ENCODE data around the gene RNF186.
"Not testable (repeated sequence)": the region's sequence is repeated elsewhere in the genome, so short reads cannot be mapped to it uniquely, and the experiment has no call there.

Gene RNF186, protein sequence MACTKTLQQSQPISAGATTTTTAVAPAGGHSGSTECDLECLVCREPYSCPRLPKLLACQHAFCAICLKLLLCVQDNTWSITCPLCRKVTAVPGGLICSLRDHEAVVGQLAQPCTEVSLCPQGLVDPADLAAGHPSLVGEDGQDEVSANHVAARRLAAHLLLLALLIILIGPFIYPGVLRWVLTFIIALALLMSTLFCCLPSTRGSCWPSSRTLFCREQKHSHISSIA

DNA sequence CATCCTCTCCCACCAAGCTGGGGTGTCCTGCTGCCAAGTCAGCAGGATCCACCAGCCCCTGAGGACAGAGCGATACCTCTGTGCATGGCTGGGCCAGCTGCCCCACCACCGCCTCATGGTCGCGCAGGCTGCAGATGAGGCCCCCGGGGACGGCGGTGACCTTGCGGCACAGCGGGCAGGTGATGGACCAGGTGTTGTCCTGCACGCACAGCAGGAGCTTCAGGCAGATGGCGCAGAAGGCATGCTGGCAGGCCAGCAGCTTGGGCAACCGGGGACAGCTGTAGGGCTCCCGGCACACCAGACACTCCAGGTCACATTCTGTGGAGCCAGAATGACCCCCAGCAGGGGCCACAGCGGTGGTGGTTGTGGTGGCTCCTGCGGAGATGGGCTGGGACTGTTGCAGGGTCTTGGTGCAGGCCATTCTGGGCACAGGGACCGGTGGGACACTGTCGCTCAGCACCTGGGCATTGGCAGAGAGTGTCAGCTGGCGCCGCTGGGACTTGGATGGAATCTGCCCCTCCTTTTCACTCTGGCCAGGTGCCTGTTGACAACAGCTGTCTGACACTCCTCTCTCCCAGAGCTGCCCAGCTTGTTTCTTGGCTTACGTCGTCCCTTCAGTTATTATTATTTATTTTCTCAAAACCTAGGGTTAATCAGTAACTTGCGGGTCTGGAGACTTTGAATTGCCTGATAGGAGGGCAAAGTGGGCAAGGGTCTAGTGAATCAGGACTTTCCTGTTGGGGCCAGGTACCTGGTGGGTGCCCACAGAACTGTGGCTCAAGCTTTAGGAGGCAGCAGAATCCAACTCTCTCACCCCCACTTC lies at the start of gene RNF186:
Gene RNF186, minus strand, starts transcription at position 603 of the 823 bp plus-strand sequence. Its CDS starts 182 bp downstream, at position 421.
- no peak for DNase-seq (ENCODE audit: low read depth)

DNA sequence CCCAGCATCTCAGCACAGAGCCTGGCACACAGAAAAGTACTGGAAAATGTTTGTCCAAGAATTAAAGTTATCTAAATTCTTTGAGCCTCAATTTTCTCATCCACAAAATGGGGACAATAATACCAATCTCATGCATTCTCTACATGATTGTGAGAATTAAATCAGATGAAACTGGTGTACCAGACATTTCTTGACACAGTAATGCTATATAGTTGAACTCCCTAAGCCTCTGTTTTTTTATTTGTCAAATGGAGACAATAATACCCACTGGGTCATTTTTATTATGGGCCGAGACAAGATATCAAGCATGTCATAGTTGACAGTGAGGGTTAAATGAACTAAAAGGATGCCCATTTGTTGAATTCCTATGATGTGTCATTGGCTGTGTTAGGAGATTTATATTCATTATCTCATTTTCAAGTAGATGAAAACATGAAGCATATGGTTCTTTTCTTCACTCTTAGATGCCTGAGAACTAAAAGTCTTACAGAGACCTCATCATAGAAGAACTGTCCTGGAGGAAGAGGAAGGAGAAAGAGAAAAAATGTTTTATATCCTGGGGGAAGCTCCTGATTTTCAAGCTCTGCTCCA lies 49.6 kb upstream of the RNF186 start:
- no peak for DNase-seq (ENCODE audit: low read depth)

DNA sequence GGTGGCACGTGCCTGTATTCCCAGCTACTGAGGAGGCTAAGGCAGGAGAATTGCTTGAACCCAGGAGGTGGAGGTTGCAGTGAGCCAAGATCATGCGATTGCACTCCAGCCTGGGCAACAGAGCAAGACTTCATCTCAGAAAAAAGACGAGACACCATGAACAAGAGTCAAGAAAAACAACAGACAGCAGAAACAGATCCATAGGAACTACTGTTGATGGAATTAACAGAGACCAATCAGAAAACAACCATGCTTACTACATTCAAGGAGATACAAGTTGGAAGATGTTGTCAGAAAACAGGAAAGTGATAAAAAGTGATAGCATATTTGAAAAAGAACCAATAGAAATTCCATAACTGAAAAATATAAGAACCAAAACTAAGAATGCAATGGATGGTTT lies 47.9 kb upstream of the RNF186 start:
- DNase-seq (ENCODE audit: low read depth) = no peak

DNA sequence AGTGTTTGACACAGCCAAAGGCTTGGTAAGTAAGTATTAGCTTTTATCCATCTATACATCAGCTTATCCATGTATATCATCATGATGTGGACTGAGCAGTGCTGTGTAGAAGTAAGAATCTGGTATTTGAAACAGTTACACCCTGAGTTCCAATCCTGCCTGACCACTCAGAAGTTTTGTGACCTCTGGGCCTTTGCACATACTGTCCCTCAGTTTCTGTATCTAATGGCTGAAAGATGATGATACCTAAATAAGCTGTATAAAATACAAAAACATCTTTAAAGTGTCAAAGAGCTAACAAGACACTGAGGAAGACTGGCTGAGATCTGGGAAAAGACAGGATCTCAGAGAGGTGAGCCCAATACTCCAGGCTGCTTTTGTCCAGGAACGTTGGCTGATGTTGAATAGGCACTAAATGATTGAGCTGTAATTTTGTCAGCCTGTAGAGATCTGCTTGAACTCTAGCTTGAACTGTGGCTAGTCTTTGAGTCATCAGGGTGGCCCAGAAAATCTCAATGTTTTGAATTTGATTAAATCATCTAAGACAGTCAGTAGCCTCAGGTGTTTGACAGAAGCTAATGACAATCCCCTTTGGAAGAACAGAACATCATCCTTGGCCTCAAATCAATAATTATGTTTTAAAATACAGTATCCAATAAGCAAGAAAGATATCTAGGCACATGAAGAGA lies 46.9 kb upstream of the RNF186 start:
- no peak for DNase-seq (ENCODE audit: low read depth)

DNA sequence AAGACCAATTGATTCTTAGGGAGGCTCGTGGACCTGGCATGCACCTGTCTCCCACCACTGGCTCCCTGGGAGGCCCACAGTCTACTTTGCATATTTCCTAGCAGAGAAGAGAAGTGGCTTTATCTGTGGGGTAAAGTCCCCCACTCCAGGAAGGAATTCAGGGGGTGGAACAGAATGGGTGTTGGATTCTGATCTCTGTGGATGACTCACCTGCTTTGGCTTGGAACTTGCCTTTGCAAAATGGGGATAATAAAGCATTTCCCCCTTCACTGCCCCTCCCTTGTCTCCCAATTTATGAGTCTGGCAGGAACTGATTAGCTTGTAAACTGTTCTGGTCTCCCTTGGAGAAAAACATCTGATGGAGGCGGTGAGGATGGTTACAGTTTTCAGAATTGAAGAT lies 46.0 kb upstream of the RNF186 start:
- no peak for DNase-seq (ENCODE audit: low read depth)

- DNase-seq (ENCODE audit: low read depth) = no peak
These were observed 45.3 kb upstream of the RNF186 start for GRCh38 chr1:19860418-19860817.

GRCh38 chr1:19859876-19860275 lies 44.8 kb upstream of the RNF186 start:
- DNase-seq (ENCODE audit: low read depth) = no peak

DNA sequence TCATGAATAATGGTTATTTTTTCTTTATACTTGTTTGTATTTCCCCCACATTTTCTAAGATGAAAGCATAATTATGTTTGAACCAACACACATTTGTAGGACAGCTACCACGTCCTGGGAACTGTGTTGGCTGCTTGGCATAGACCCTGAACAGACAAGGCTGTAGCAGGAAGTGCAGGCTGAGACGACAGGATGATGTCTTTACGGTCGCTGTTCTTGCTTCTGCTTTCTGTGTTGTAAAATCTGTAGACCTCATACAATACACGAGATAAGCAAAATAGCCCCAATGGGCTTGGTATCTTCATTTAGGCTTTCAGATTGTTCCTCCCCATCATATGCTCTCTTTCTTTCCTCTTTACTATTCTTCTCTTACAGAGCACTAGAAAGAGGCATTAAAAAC lies 43.8 kb upstream of the RNF186 start:
- no peak for DNase-seq (ENCODE audit: low read depth)

DNA sequence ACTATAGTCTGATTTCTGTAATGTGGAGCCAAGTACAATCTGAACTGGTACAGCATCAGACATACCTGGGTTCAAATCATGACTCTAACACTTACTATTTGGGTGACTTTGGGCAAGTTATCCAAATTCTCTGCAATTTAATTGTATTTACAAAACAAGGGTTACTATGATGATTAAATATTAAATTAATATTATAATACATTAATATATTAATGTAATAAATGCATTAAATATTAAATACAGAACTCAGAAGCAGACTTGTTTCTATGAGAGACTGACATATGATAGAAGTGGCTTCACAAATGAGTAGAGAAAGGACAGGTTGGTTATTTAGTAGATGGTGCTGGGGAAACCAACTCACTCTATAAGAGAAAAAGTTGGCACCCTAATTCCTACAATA lies 39.8 kb upstream of the RNF186 start:
- DNase-seq (ENCODE audit: low read depth) = no peak

GRCh38 chr1:19852036-19852435 lies 37.0 kb upstream of the RNF186 start:
- no peak for DNase-seq (ENCODE audit: low read depth)

DNA sequence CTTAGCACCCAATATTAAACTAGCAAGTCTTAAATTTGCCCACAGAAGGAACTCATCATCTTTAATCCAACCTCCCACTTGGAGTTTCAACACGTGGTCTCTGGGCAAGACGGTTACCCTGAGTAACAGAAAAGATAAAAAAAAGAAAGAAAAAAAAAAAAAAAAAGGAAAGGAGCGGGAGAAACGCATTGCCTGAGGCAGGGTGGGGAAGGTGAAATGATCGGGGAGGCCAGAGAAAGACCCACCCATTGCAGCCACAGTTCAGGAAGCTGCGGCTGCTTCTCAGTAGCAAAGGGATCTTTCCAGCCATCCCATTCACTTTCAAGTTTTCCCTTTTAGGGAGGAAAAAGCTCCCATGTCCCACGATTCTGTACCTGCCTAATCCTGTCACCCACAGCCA lies 35.1 kb upstream of the RNF186 start:
- DNase-seq (ENCODE audit: low read depth) = no peak

DNA sequence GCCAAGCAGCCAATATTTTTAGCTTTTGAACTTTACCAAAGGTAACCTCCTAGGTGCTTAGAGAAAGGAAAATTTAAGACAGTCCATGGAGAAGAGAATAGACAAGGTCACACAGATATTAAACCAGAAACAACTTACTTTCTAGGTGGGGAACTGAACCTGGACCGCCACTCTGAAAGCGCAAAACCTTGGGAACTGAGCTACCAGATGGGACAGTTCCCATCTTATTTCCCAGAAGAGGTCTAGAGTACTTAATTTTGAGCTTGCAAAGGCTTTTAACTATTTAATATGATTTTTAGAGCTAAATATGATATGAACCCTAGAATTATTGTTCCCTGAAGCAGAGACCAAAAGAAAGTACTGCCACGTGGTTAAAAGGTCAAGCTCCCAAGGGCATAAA lies 34.2 kb upstream of the RNF186 start:
- DNase-seq (ENCODE audit: low read depth) = not testable (repeated sequence)

- DNase-seq (ENCODE audit: low read depth) = not testable (repeated sequence)
These were observed 32.3 kb upstream of the RNF186 start for GRCh38 chr1:19847334-19847733.

GRCh38 chr1:19846338-19846737 lies 31.3 kb upstream of the RNF186 start:
- no peak for DNase-seq (ENCODE audit: low read depth)

DNA sequence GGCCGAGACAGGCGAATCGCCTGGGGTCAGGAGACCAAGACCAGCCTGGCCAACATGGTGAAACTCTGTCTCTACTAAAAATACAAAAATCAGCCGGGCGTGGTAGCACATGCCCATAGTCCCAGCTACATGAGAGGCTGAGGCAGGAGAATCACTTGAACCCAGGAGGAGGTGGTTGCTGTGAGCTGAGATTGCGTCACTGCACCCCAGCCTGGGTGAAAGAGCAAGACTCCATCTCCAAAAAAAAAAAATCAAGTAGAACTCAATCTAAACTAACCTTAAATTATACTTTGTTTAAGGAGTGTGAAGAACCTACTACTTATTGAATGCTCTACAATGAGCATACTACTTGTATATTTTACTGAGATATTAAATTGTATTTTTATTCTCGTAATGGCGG lies 30.5 kb upstream of the RNF186 start:
- no peak for DNase-seq (ENCODE audit: low read depth)

DNA sequence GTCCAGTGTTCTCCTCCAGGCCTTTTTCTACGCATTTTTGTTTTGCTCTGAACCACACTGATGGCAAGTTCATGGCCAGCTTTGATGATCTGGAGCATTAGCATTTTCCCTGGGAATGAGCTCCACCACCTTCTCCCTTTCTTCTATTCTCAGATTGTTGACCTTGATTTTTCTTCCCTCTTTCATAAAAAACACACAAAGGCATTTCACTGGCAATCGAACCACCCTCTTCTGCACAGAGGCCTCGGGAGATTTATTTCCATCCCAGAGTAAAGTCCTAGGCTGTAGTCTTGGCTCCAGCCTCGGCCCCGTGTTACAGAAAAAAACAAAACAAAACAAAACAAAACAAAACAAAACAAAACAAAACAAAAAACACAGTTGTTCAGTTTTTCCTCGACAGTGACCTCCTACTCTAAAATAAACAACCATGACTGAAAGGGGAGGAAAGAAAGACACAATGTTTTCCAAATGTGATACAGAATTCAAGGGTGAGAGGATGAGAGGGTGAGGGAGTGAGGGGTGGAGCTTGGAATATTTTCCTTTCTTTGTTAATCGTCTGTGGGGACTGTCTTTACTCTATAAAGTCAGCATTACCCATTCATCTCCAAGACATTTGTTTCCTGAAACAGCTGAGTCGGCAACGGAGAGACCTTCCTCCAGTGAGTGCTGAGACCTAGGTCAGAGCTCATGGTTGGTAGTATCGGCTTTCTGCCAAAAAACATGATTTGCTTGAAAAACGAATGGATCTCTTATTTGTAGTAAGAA lies 29.8 kb upstream of the RNF186 start:
- no peak for DNase-seq (ENCODE audit: low read depth)

GRCh38 chr1:19840228-19840627 lies 25.1 kb upstream of the RNF186 start:
- DNase-seq (ENCODE audit: low read depth) = no peak

DNA sequence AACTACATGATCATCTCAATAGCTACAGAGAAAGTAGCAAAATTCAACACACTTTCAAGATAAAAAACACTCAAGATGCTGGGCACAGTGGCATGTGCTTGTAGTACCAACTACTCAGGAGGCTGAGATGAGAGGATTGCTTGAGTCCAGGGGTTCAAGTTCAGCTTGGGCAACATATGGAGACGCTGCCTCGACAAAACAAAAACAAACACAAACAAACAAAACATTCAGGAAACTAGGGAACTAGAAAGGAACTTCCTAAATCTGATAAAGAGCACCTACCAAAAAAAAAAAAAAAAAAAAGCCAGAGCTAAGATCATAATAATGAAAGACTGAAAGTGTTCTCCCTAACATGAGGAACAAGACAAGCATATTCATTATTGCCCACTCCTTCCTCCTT lies 22.8 kb upstream of the RNF186 start:
- DNase-seq (ENCODE audit: low read depth) = no peak

DNA sequence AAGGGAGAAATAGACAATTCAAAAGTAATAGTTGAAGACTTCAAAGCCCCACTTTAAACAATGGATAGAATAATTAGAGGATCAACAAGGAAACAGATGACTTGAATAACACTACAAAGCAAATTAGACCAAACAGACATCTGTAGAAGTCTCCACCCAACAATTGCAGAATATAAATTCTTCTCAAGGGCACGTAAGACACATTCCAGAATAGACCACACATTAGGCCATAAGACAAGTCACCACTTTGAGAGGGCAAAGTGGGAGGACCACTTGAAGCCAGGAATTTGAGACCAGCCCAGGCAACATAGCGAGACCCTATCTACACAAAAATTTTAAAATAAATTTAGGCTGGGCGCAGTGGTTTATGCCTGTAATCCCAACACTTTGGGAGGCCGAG lies 20.5 kb upstream of the RNF186 start:
- DNase-seq (ENCODE audit: low read depth) = no peak

GRCh38 chr1:19831441-19831840 lies 16.4 kb upstream of the RNF186 start:
- no peak for DNase-seq (ENCODE audit: low read depth)

DNA sequence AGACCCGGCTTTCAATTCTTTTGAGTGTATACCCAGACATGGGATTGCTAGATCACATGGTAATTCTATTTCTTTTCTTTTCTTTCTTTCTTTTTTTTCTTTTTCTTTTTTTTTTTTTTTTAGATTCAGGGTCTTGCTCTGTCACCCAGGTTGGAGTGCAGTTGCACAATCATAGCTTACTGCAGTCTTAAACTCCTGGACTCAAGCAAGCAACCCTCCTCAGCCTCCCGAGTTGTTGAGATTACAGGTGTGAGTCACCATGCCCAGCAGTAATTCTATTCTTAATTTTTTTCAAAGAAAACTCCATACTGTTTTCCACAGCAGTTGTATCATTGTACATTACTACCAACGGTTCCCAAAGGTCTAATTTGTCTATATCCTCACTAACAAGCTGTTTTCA lies 13.5 kb upstream of the RNF186 start:
- no peak for DNase-seq (ENCODE audit: low read depth)

DNA sequence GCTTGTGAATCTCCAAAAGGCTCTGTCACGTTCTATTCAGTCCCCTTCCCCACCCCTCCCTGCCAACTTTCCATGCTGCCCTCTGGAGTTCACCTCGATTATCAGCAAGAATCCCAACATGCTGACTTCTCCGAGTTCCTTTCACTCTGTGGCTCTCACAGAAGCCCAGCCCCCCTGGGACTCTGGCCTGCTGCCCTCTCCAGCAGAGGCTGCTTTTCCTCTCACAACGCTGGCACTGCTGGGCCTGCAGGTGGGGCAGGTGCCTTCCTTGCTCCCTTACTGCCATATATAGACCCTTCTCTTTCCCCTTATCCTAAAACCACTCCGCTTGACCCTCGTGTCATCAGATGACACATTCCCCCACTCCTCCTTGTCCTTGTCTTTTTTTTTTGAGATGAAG lies 10.2 kb upstream of the RNF186 start:
- no peak for DNase-seq (ENCODE audit: low read depth)

Measured in activated T-cell treated with anti-CD3 and anti-CD28 coated beads for 1 hour (primary cell).